HAP-1 (cell line): ENCODE data around the gene ATAD3C.
"Not testable (repeated sequence)": the region's sequence is repeated elsewhere in the genome, so short reads cannot be mapped to it uniquely, and the experiment has no call there.

ENCODE experiments used
- DNase-seq, 2 experiments: peaks; one replicate each; pipeline ENCODE4 v3.0.0-alpha.2; 2016 to 2020; ENCODE audit warnings: low spot score in 2 of 2
- H3K27me3 ChIP-seq: fragments of 250-450 bp; sonication (Bioruptor Pico); 2 replicates; pipeline ENCODE4 v1.5.1; 2020; ENCODE audit warnings: low read depth, mild to moderate bottlenecking, moderate library complexity
- H3K36me3 ChIP-seq: fragments of 250-450 bp; sonication (Bioruptor Pico); replicated peaks from 2 replicates; pipeline ENCODE4 v1.5.1; 2020; ENCODE audit warnings: mild to moderate bottlenecking
- H3K4me1 ChIP-seq: fragments of 250-450 bp; sonication (Bioruptor Pico); 2 replicates; pipeline ENCODE4 v1.5.1; 2020; ENCODE audit warnings: mild to moderate bottlenecking
- H3K4me3 ChIP-seq: fragments of 250-450 bp; sonication (Bioruptor Pico); 2 replicates; pipeline ENCODE4 v1.5.1; 2020; ENCODE audit warnings: mild to moderate bottlenecking, moderate library complexity
- H3K9me3 ChIP-seq: fragments of 250-450 bp; sonication (Bioruptor Pico); 2 replicates; pipeline ENCODE4 v1.5.1; 2020; ENCODE audit warnings: mild to moderate bottlenecking, moderate library complexity
- in situ Hi-C: fragments of 300-500 bp; cut with MboI; formaldehyde crosslinking; loops from 3 replicates; pipeline ENCODE4 v1.14.3; 2020; ENCODE audit warnings: low sequenced_read_pairs, inconsistent platforms, mixed read lengths

ATAD3C gene, protein sequence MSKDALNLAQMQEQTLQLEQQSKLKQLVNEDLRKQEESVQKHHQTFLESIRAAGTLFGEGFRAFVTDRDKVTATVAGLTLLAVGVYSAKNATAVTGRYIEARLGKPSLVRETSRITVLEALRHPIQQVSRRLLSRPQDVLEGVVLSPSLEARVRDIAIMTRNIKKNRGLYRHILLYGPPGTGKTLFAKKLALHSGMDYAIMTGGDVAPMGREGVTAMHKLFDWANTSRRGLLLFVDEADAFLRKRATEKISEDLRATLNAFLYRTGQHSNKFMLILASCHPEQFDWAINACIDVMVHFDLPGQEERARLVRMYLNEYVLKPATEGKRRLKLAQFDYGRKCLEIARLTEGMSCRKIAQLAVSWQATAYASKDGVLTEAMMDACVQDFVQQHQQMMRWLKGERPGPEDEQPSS

DNA sequence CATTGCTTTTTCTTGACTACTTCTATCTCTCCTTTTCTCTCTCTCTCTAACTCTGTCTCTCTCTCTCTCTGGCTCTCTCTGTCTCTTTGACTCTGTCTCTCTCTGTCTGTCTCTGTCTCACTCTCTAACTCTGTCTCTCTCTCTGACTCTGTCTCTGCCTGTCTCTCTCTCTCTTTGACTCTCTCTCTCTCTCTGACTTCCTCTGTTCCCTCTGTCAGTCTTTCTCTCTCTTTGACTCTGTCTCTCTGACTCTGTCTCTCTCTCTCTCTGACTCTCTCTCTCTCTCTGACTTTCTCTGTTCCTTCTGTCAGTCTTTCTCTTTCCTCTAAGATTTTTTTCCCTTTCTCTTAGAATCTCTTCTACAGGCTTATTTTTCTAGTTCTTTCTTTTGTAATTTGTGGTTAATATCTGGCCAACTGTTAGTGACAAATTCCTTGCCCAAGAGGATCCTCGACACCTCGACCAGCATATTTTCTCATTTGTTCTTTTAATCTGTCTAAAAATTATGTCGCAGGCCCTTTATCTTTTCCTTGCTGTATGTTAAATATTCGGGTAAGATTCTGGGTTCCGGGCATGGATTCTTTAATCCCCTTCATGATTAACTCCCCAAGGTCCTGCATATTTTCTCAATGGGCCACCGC lies at the start of gene ATAD3C:
TSS of gene ATAD3C (plus strand) at position 591 of the 641 bp plus-strand sequence. CDS start 995 bp downstream, outside the sequence.
- H3K36me3 ChIP-seq, result no peaks in the 10 kb centered on the region
- in situ Hi-C loops, result no loop called here
- H3K9me3 ChIP-seq, result no peaks in the 10 kb centered on the region
- no peak within 1 kb of the TSS for H3K4me3 ChIP-seq
- no peaks in the 10 kb centered on the region; the same call in none of the 2 replicates for H3K27me3 ChIP-seq
- no peaks in the 10 kb centered on the region for H3K4me1 ChIP-seq
- no peak for DNase-seq

DNA sequence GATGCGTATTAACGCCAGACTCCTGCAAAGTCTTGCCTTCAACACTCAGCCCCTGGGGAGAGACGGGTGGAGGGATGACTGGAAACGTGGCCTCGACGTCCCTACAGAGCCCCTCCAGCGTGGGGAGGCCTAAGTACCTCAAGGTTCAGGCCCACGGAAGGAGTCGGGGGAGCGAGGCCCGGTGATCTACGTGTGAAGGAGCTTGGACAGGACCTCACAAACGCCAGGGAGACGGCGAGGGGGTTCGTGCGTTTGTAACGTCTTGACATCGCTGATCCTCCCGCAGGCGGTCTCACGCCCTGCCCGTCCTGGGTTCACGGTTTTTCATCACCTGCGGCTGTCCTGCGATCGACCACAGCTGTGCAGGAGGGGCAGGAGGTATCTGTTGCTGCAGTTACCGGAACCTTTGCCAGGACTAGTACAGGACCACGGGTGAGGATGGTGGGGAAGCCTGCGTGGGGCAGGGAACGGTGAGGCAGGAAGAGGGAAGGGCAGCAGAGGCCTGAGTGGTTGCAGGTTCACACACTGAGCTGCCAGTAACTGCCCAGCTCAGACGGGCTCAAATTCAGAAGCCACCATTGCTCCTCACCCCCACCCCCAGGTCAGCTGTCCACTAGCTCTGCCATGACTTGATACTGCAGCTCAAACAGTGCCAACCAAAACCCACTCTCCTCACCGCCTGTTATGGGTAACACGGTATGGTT lies 49.5 kb upstream of the ATAD3C start:
- Histone ChIP-seq H3K4me3 (peak overlapping the region; percentile 99), H3K36me3 (peaks cover 85% of the 10 kb centered on the region), H3K9me3 (no peaks in the 10 kb centered on the region), H3K27me3 (no peaks in the 10 kb centered on the region), H3K4me1 (peaks cover 13% of the 10 kb centered on the region)
- peak in 1 of 2 experiments; percentile 48 for DNase-seq
- in situ Hi-C loops, result loop anchor here (5.0 to 10.0 kb wide), 2 partner anchors 37 to 95 kb away; partner anchors contain the start of gene VWA1

DNA sequence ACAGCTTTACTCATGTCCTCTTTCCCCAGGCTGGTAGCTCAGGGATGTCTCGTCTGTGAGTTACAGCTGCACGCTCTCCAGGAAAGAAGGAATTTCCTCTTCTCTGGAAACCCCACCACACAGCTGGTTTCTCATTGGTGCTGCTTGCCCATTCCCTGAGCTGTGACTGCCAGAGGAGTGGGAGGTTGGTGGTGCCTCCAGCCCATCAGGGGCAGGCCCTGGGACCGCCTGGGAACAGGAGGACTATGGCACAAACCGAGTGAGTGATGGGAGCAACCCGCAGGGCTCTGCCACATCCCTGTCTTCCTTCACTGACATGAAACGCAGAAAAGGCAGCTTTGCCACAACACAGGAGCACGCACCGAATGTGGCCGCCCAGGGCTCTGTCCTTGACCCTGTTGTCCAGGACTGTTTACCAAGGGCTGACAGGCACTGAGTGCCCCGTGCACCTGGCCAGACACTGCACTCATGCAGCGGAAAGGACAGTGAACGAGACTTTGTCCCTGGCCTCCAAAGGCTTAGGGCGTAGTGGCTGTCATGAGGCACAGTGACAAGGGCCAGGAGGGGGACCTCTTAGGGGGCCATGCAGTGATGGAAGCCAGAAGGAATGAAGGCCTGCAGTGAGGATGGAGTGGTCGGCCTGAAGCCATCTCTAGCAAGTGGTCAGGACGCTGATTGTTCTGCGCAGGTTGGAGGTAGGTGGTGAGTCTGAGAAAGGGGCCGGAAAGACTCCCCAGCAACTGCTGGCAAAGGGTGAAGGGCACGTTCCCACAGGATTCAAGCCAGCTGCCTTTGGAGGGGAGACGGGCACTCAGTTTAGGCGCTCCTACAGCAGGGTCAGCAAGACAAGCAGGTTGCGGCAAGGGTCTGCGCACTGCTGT lies 48.7 kb upstream of the ATAD3C start:
- Histone ChIP-seq H3K36me3 (peaks cover 85% of the 10 kb centered on the region), H3K4me3 (peak overlapping the region; percentile 99), H3K27me3 (no peaks in the 10 kb centered on the region), H3K9me3 (no peaks in the 10 kb centered on the region), H3K4me1 (peaks cover 17% of the 10 kb centered on the region)
- in situ Hi-C loops, result loop anchor here (5.0 kb wide), 1 partner anchor 36 kb away; the partner anchor contains the start of gene VWA1
- no peak for DNase-seq

DNA sequence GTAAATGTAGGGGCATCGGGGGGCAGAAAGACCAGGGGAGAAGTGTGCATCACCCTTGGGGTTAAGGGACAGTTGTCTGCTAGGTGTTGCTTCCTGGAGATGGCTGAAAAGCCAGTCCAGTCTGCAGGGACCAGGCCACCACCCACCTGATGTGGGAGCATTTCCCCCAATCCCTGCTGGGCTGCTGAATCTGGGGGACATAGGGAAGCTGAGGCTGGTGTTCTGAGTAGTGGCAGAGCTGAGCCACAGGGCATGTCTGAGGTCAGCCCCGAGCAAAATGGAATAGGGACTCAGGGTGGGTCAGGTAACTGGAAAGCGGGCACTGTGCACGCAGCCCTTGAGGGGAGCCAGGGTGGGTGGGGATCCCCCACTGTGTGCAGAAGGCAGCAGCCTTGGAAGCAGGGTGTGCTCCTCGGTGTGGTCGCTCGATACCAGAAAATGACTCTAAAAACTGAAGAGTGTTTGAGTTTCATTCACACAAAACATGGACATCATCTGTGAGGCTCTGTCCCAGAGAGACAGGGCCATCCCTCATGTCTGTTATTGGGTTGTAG lies 48.0 kb upstream of the ATAD3C start:
- in situ Hi-C loops, result loop anchor here (5.0 kb wide), 1 partner anchor 36 kb away; the partner anchor contains the start of gene VWA1
- Histone ChIP-seq H3K9me3 (no peaks in the 10 kb centered on the region), H3K36me3 (peaks cover 85% of the 10 kb centered on the region), H3K4me1 (peaks cover 22% of the 10 kb centered on the region), H3K4me3 (no peak overlapping the region), H3K27me3 (no peaks in the 10 kb centered on the region)
- DNase-seq, result no peak

DNA sequence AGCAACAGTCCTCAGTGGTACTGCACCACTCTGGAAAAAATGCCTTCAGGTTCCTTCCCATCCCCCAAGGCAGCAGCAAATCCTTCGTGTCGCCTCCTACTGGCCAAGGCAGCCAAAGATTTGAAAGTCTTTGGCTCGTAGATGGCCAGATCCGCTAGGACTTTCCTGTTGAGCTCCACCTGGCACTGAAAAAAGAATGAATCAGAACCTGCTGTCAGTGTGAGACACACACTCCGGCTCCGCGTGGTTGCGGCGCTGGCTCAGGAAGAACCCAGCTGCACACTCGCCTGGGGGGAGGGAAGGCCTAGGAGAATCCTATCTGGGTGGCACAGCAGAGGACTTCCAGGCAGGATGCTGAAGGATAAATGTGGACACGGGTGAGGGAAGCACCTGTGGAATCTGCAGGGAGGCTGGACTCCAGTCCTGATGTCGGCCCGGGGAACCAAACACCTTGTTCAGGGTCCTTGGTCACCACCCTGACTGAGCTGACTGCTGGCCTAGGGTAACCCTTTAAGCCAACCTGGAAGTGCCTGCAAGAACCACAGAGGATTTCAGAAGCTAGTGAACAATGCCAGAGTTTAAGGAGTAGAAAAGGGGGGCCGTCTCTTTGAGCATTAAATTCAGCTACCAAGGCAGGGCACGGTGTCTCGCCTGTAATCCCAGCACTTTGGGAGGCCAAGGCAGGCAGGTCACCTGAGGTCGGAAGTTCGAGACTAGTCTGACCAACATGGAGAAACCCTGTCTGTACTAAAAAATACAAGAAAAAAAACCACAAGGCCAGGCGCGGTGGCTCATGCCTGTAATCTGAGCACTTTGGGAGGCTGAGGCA lies 47.2 kb upstream of the ATAD3C start:
- peaks cover 83% of the 10 kb centered on the region for H3K36me3 ChIP-seq
- peak; percentile 57 to 79 for DNase-seq
- H3K4me3 ChIP-seq, result no peak overlapping the region
- H3K27me3 ChIP-seq, result no peaks in the 10 kb centered on the region
- peaks cover 22% of the 10 kb centered on the region for H3K4me1 ChIP-seq
- in situ Hi-C loops, result loop anchor here (5.0 kb wide), 1 partner anchor 35 kb away; the partner anchor contains the start of gene VWA1
- H3K9me3 ChIP-seq, result no peaks in the 10 kb centered on the region

DNA sequence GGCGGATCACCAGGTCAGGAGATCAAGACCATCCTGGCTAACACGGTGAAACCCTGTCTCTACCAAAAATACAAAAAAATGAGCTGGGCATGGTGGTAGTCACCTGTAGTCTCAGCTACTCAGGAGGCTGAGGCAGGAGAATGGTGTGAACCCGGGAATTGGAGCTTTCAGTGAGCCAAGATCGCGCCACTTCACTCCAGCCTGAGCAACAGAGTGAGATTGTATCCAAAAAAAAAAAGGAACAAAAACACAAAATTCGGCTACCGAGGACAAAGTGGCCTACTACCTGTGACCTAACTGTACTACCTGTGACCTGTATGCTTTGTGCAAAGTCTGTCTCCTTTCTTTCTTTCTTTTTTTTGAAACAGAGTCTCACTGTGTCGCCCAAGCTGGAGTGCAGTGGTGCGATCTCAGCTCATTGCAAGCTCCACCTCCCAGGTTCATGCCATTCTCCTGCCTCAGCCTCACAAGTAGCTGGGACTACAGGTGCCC lies 46.5 kb upstream of the ATAD3C start:
- Histone ChIP-seq H3K4me1 (peaks cover 17% of the 10 kb centered on the region), H3K36me3 (peaks cover 79% of the 10 kb centered on the region)
- H3K4me3 ChIP-seq, H3K9me3 ChIP-seq, H3K27me3 ChIP-seq, DNase-seq: not testable (repeated sequence)
- in situ Hi-C loops, result loop anchor here (5.0 kb wide), 1 partner anchor 34 kb away; the partner anchor contains the start of gene VWA1

DNA sequence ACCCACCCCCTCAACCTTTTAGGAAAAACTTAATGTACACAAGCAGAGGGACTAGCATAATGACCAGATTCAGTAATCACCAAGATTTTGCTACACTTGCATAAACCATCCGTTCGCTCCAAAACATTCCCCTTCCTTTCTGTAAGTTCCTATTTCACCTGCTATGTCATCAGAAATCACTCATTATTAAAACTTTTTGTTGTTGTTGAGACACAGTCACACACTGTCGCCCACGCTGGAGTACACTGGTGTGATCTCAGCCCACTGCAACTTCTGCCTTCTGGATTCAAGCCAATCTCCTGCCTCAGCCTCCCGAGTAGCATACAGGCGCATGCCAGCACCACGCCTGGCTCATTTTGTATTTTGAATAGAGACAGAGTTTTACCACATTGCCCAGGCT lies 45.8 kb upstream of the ATAD3C start:
- H3K36me3 ChIP-seq, result peaks cover 80% of the 10 kb centered on the region
- in situ Hi-C loops, result loop anchor here (5.0 kb wide), 1 partner anchor 34 kb away; the partner anchor contains the start of gene VWA1

DNA sequence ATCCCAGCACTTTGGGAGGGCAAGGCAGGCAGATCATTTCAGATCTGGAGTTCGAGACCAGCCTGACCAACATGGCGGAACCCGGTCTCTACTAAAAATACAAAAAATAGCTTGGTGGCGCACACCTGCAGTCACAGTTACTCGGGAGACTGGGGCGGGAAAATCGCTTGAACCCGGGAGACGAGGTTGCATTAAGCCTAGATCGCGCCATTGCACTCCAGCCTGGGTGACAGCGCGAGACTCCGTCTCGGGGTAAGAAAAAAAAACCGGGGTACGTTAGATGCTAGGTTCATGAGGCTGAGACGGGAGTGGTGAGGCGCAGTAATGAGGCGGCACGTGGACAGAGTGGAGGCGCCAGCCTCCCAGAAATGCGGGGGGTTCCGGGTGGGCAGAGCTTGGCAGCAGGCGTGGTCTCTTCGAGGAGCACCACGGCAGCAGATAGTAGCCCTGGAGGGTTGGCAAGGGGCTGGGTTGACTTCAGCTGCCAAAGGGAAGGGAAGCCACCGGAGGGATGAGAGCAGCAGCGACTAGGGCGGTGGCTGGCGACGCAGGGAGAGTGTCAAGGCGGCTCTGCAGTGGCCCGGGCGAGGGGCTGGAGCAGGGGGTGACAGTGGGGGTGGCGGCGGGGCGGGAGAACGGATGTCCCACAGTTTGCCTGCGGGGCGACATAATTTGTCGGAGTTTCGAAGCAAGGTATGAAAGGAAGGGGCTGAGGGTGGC lies 43.2 kb upstream of the ATAD3C start:
- Histone ChIP-seq H3K4me3 (peak overlapping the region; percentile 93), H3K27me3 (no peaks in the 10 kb centered on the region), H3K36me3 (peaks cover 72% of the 10 kb centered on the region), H3K9me3 (no peaks in the 10 kb centered on the region), H3K4me1 (peaks cover 34% of the 10 kb centered on the region)
- no peak for DNase-seq
- in situ Hi-C loops, result no loop called here

More for the DNA sequence above, 45.8 kb upstream of the ATAD3C start:
- peaks cover 22% of the 10 kb centered on the region for H3K4me1 ChIP-seq
- no peaks in the 10 kb centered on the region for H3K9me3 ChIP-seq
- no peaks in the 10 kb centered on the region for H3K27me3 ChIP-seq
- no peak for DNase-seq
- H3K4me3 ChIP-seq, result no peak overlapping the region

DNA sequence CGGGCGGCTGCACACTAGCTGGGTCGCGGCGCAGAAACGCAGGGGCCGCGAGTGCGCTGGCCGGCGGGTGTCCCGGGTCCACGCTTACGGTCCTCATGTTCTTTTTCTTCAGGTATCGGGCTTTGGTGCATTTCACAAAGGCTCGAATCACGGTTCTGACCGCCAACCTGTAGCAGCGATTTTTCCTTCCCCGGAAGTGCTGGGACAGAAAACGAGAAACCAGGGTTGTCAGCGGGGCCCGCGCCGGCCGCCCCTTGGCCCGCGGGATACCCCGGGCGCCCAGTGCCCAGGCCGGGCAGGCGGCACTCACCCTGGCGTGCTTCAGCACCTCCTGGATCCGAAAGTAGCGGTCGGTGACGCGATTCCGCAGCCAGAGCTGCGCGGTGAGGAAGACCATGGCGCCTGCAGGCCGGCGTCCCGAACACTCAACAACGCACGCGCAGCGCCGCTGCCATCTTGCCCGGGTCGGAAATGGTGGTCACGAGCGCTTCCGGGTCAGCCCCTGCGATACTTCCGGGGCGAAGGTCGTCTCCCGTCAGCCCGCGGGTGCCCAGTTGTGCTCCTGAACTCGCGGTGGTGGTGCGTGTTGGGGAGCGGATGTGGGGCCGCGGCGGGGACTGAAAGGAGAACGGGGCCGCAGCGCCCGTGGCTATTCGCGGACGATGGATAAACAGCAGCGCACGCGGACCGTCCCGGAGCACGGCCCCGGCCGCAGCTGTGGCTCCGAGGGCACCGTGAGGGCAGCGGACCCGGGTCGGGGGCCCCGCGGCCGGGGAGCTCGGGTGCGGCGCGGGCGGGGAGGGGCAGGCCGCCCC lies 42.5 kb upstream of the ATAD3C start, which contains the start of gene MRPL20:
TSS of gene MRPL20 (minus strand) at position 473 of the 815 bp plus-strand sequence. CDS start at position 397, 76 bp downstream.
- Histone ChIP-seq H3K27me3 (no peaks in the 10 kb centered on the region), H3K36me3 (peaks cover 67% of the 10 kb centered on the region), H3K4me1 (peaks cover 35% of the 10 kb centered on the region), H3K4me3 (peak within 1 kb of the TSS; percentile 93), H3K9me3 (0 out of 2 replicates have a peak, but pooled peaks cover under 1% of the 10 kb centered on the region)
- in situ Hi-C loops, result no loop called here
- DNase-seq, result peak; percentile 76 to 95

DNA sequence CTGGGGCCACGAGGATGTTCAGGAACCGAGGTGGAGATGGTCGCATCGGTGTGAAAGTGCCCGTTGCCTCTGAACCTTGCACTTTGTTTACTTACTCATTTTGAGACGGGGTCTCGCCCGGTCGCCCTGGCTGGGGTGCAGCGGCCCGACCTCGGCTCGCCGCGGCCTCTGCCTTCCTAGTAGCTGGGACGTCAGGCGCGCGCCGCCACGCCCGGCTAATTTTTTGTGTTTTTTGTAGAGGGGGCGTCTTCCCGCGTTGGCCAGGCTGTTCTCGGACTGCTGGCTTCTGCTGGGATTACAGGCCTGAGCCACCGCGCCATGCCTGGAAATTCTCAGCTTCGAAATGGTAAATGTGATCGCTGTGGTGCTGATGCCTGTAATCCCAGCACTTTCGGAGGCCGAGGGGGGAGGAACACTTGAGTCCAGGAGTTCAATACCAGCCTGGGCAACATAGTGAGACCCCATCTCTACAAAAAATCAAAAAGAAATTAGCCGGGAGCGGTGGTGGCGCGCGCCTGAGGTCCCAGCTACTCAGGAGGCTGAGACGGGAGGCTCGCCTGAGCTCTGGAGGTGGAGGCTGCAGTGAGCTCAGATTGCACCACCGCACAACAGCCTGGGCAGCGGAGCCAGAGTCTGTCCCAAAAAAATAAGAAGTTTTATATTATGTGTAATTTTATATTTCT lies 41.7 kb upstream of the ATAD3C start:
- H3K4me3 ChIP-seq, result peak overlapping the region; percentile 93
- in situ Hi-C loops, result no loop called here
- no peaks in the 10 kb centered on the region for H3K27me3 ChIP-seq
- H3K9me3 ChIP-seq, result 0 out of 2 replicates have a peak, but pooled peaks cover 4% of the 10 kb centered on the region
- peaks cover 35% of the 10 kb centered on the region for H3K4me1 ChIP-seq
- DNase-seq, result no peak
- H3K36me3 ChIP-seq, result peaks cover 59% of the 10 kb centered on the region
